ENCODE data around the gene TMPO. TPM values are rescaled to one million over a fixed set of nuclear protein-coding genes. Genes with fewer than 3 reads are reported as not detected.

The TMPO gene
- total RNA-seq, 1 experiment from 2014 or later = 202 TPM

- H3K27ac ChIP-seq (ENCODE audit: insufficient read length, low read depth, low read length) = no peak overlapping the region
- no peaks in the 10 kb centered on the region for H3K4me1 ChIP-seq (ENCODE audit: insufficient read depth, low read length)
- H2BK120ac ChIP-seq (ENCODE audit: low read depth, low read length, poor library complexity, severe bottlenecking) = no peak overlapping the region
- H2AFZ ChIP-seq (ENCODE audit: low read length) = no peak overlapping the region
- no peak for TF ChIP-seq CTCF (conservative IDR thresholded peaks at IDR 0.05)
- DNase-seq = no peak
- H3K27me3 Mint-ChIP-seq (ENCODE audit: low read depth) = no peaks in the 10 kb centered on the region
- no peak overlapping the region for H4K5ac ChIP-seq (ENCODE audit: insufficient read length, low read depth, low read length)
- no peak overlapping the region for H3K4ac ChIP-seq (ENCODE audit: low read depth, low read length)
- H2BK5ac ChIP-seq (ENCODE audit: insufficient read length, low read length) = no peak overlapping the region
- H3K23me2 ChIP-seq (ENCODE audit: insufficient read length, low read depth, low read length, poor library complexity, severe bottlenecking) = no peaks in the 10 kb centered on the region
- peaks cover 6% of the 10 kb centered on the region for H3K79me1 ChIP-seq (ENCODE audit: insufficient read depth, low read depth, low read length, poor library complexity, severe bottlenecking)
- no peak overlapping the region for H3T11ph ChIP-seq (ENCODE audit: low read length)
- no peak overlapping the region for H2BK20ac ChIP-seq (ENCODE audit: low read depth, low read length, poor library complexity, severe bottlenecking)
- H3K14ac ChIP-seq (ENCODE audit: insufficient read depth, low read length) = no peak overlapping the region
- no peaks in the 10 kb centered on the region for H3K27me3 ChIP-seq (ENCODE audit: insufficient read depth, low read length)
- no peak overlapping the region for H4K91ac ChIP-seq (ENCODE audit: insufficient read length, low read depth, low read length)
- H2BK12ac ChIP-seq (ENCODE audit: insufficient read length, low read depth, low read length) = no peak overlapping the region
- no peak overlapping the region for H3K4me3 Mint-ChIP-seq
- no peak overlapping the region for H3K56ac ChIP-seq (ENCODE audit: insufficient read length, low read depth, low read length)
- H4K8ac ChIP-seq (replicated peaks; ENCODE audit: insufficient read length, low read depth, low read length) = no peak overlapping the region
- peaks cover 46 to 84% (median 76%) of the 10 kb centered on the region in 3 experiments; a peak in 6 of 7 replicates for H3K36me3 Mint-ChIP-seq (ENCODE audit: insufficient read depth in 1 of 3, low read depth in 3 of 3)
- H3K4me2 ChIP-seq (ENCODE audit: insufficient read depth, insufficient read length, low read length) = no peak overlapping the region
- H3K18ac ChIP-seq (ENCODE audit: insufficient read length, low read depth, low read length) = no peak overlapping the region
- H3K9me3 Mint-ChIP-seq = no peaks in the 10 kb centered on the region; a peak in 1 of 5 replicates
- no peak overlapping the region for H3K9ac ChIP-seq (ENCODE audit: extremely low read depth, insufficient read length, low read length)
- 0 out of 7 replicates have a peak overlapping the region, but pooled peaks of 1 of the 3 experiments have one; percentile 40 for H3K27ac Mint-ChIP-seq
- H3K23ac ChIP-seq (ENCODE audit: insufficient read length, low read depth, low read length) = no peak overlapping the region
- H2AK5ac ChIP-seq (ENCODE audit: insufficient read length, low read length) = no peak overlapping the region
- H3K79me2 ChIP-seq (ENCODE audit: insufficient read depth, low read length) = peaks cover 11% of the 10 kb centered on the region; the same call in 1 of the 2 replicates
- no CpG with 5 or more reads among the region's 1 CpG for WGBS (ENCODE audit: extremely low coverage, insufficient read length, low lambda C conversion rate)
- H3K9me3 ChIP-seq (ENCODE audit: control insufficient read depth, low read depth, low read length) = no peaks in the 10 kb centered on the region
- peaks cover 2% of the 10 kb centered on the region for H4K20me1 ChIP-seq (ENCODE audit: control insufficient read depth, insufficient read depth, insufficient read length)
- no peaks in the 10 kb centered on the region for H3K4me1 Mint-ChIP-seq
- H2BK15ac ChIP-seq (ENCODE audit: low read depth, low read length) = no peak overlapping the region
These were observed 14.7 kb downstream of the TMPO start for GRCh38 chr12:98530068-98530467.
